Panc1 (cell line): ENCODE measurements around the gene PAPPA. TPM values are rescaled to one million over a fixed set of nuclear protein-coding genes. Genes with fewer than 3 reads are reported as not detected.

Experiments
- ATAC-seq: fragments of 200-7000 bp; cut with Tn5 transposase; 2 replicates; pipeline ENCODE4 v1.9.1; 2020; ENCODE audit warnings: mild to moderate bottlenecking, moderate library complexity
- BruUV-seq: library from RNA; stranded (reverse); fragments of 400-500 nt; replicated peaks from 2 replicates; lab custom pipeline; 2021; lab: Mats Ljungman, UMichigan
- CTCF ChIA-PET: fragments of 300-600 bp; sonication (Branson Sonifier 250); formaldehyde crosslinking; loops from one replicate; lab custom pipeline; 2022; ENCODE audit warnings: antibody characterized with exemption; lab: Charles Lee
- POLR2A ChIA-PET: fragments of 300-600 bp; sonication (Branson Sonifier 250); formaldehyde crosslinking; loops from one replicate; lab custom pipeline; 2022; ENCODE audit warnings: antibody characterized with exemption; lab: Charles Lee
- DNase-seq: peaks from one replicate; pipeline ENCODE4 v3.0.0-alpha.2; 2010; ENCODE audit warnings: low read depth, low spot score
- H3K27ac ChIP-seq: 2 replicates; pipeline ENCODE4 v1.5.1; 2011; ENCODE audit warnings: mild to moderate bottlenecking, low read length, inconsistent platforms
- H3K27me3 ChIP-seq: fragments of 200-500 bp; sonication (Bioruptor generic); 2 replicates; pipeline ENCODE4 v1.6.0; 2014; ENCODE audit warnings: low read length, inconsistent platforms; ENCODE audit not compliant: control insufficient read depth, insufficient read depth
- H3K36me3 ChIP-seq: fragments of 200-500 bp; sonication (Bioruptor generic); 2 replicates; pipeline ENCODE4 v1.5.1; 2014; ENCODE audit warnings: inconsistent platforms, mild to moderate bottlenecking, low read length, moderate library complexity; ENCODE audit not compliant: control insufficient read depth, insufficient read depth
- H3K4me1 ChIP-seq: 2 replicates; pipeline ENCODE4 v1.5.1; 2011; ENCODE audit warnings: inconsistent platforms, mild to moderate bottlenecking, low read length, moderate library complexity; ENCODE audit not compliant: control insufficient read depth, insufficient read depth
- H3K4me3 ChIP-seq, 2 experiments: 2 replicates each; pipeline ENCODE4 v1.5.1; 2011 to 2012; ENCODE audit warnings: low read depth in 2 of 2, low read length in 2 of 2, mild to moderate bottlenecking in 2 of 2, inconsistent platforms in 1 of 2, moderate library complexity in 1 of 2
- H3K9me3 ChIP-seq: fragments of 200-500 bp; sonication (Bioruptor generic); 2 replicates; pipeline ENCODE4 v1.5.1; 2014; ENCODE audit warnings: low read depth, mild to moderate bottlenecking, inconsistent platforms, low read length, moderate library complexity; ENCODE audit not compliant: control insufficient read depth, insufficient read depth
- POLR2AphosphoS5 ChIP-seq: IDR thresholded peaks from 2 replicates; pipeline ENCODE4 v1.6.1; 2012; ENCODE audit warnings: mild to moderate bottlenecking, low read depth, low read length, moderate library complexity
- SIN3A ChIP-seq: IDR thresholded peaks from 2 replicates; pipeline ENCODE4 v1.6.1; 2012; ENCODE audit warnings: low read depth, mild to moderate bottlenecking, low read length, moderate library complexity, borderline replicate concordance; ENCODE audit not compliant: insufficient read depth
- TCF7L2 ChIP-seq: IDR thresholded peaks from 2 replicates; pipeline ENCODE4 v1.6.1; 2011; ENCODE audit warnings: mild to moderate bottlenecking, low read depth, low read length, inconsistent platforms
- in situ Hi-C: cut with HindIII; loops from 2 replicates; pipeline ENCODE4 v1.10.0; 2016; ENCODE audit warnings: low sequenced_read_pairs, low pct_unique_long_range_greater_than_20kb
- intact Hi-C: fragments of 100-400 bp; cut with micrococcal nuclease; formaldehyde crosslinking; loops from one replicate; pipeline ENCODE4 v1.10.0; 2022; ENCODE audit not compliant: unreplicated experiment
- total RNA-seq: library from RNA; stranded (reverse); gene quantifications from one replicate; pipeline ENCODE4 v1.2.1, GENCODE V29; 2021; ENCODE audit not compliant: unreplicated experiment
- TF ChIP-seq, protein P1 (sequence below): fragments of 450-650 bp; IDR thresholded peaks from 2 replicates; pipeline ENCODE4 v1.5.1; 2017; ENCODE audit warnings: mild to moderate bottlenecking
- TF ChIP-seq, protein P2 (sequence below), 2 experiments: IDR thresholded peaks; 2 replicates each; pipeline ENCODE4 v1.6.1; 2011 to 2012; ENCODE audit warnings: low read depth in 2 of 2, control low read depth in 1 of 2, low read length in 1 of 2, mild to moderate bottlenecking in 1 of 2, moderate library complexity in 1 of 2; ENCODE audit not compliant: insufficient read depth in 1 of 2

PAPPA gene
- total RNA-seq, 1 experiment from 2014 or later, result 1.2 TPM

DNA sequence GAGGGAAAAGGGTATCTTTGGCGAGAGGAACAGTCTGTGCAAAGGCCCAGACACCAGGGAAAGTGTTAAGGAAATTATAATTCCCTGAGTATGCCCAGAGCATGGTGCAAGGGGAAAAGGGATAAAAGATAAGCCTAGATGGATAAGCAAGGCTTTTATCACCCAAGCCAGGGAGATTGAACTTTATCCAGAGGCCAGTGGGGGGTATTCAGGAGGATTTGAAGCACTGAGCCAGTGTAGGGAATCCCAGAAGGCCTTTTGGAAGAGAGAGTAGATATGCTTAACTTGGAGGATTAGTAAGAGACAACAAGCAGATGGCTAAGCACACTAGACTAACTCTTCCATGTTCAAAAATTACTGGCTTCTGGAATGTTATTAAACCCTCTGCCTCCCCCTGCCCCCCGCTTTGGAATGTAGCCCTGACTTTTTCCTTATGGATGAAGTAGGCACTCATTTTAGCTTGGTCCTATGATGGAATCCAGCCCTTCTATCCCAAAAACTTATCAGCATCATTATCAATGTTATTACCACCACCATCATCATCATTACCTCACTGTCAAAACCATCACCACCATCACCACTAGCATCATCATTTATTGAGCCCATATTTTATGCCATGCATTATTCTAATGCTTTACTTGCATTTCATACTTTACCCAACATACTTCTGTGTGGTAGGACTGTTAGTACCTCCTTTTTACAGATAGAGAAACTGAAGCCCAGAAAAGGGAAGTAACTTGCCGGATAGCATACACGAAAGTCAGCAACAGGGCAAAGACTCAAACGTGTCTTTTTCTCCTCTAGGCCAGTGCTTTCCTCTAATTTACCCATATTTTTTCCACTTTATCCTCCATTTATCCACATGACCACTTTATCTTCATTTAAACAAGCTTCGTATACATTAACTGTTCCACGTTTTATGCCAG lies 237.0 kb downstream of the PAPPA start:
- Histone ChIP-seq H3K4me3 (no peak overlapping the region), H3K4me1 (no peaks in the 10 kb centered on the region), H3K36me3 (no peaks in the 10 kb centered on the region), H3K9me3 (no peaks in the 10 kb centered on the region), H3K27ac (no peak overlapping the region), H3K27me3 (no peaks in the 10 kb centered on the region)
- in situ Hi-C loops (no loop called here), intact Hi-C loops (no loop called here)
- ATAC-seq, result no peak
- POLR2A ChIA-PET, result no interaction called here
- BruUV-seq, result no TSS peak
- CTCF ChIA-PET, result no interaction called here
- TF ChIP-seq TCF7L2 (no peak), SIN3A (no peak), POLR2AphosphoS5 (no peak)
- TF ChIP-seq, protein P1, sequence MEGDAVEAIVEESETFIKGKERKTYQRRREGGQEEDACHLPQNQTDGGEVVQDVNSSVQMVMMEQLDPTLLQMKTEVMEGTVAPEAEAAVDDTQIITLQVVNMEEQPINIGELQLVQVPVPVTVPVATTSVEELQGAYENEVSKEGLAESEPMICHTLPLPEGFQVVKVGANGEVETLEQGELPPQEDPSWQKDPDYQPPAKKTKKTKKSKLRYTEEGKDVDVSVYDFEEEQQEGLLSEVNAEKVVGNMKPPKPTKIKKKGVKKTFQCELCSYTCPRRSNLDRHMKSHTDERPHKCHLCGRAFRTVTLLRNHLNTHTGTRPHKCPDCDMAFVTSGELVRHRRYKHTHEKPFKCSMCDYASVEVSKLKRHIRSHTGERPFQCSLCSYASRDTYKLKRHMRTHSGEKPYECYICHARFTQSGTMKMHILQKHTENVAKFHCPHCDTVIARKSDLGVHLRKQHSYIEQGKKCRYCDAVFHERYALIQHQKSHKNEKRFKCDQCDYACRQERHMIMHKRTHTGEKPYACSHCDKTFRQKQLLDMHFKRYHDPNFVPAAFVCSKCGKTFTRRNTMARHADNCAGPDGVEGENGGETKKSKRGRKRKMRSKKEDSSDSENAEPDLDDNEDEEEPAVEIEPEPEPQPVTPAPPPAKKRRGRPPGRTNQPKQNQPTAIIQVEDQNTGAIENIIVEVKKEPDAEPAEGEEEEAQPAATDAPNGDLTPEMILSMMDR, result no peak
- TF ChIP-seq, protein P2, sequence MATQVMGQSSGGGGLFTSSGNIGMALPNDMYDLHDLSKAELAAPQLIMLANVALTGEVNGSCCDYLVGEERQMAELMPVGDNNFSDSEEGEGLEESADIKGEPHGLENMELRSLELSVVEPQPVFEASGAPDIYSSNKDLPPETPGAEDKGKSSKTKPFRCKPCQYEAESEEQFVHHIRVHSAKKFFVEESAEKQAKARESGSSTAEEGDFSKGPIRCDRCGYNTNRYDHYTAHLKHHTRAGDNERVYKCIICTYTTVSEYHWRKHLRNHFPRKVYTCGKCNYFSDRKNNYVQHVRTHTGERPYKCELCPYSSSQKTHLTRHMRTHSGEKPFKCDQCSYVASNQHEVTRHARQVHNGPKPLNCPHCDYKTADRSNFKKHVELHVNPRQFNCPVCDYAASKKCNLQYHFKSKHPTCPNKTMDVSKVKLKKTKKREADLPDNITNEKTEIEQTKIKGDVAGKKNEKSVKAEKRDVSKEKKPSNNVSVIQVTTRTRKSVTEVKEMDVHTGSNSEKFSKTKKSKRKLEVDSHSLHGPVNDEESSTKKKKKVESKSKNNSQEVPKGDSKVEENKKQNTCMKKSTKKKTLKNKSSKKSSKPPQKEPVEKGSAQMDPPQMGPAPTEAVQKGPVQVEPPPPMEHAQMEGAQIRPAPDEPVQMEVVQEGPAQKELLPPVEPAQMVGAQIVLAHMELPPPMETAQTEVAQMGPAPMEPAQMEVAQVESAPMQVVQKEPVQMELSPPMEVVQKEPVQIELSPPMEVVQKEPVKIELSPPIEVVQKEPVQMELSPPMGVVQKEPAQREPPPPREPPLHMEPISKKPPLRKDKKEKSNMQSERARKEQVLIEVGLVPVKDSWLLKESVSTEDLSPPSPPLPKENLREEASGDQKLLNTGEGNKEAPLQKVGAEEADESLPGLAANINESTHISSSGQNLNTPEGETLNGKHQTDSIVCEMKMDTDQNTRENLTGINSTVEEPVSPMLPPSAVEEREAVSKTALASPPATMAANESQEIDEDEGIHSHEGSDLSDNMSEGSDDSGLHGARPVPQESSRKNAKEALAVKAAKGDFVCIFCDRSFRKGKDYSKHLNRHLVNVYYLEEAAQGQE (IDR thresholded peaks at IDR 0.05; ENCODE audit: insufficient read depth in 1 of 2, low read depth in 2 of 2, low read length in 1 of 2), result no peak
- no peak for DNase-seq

DNA sequence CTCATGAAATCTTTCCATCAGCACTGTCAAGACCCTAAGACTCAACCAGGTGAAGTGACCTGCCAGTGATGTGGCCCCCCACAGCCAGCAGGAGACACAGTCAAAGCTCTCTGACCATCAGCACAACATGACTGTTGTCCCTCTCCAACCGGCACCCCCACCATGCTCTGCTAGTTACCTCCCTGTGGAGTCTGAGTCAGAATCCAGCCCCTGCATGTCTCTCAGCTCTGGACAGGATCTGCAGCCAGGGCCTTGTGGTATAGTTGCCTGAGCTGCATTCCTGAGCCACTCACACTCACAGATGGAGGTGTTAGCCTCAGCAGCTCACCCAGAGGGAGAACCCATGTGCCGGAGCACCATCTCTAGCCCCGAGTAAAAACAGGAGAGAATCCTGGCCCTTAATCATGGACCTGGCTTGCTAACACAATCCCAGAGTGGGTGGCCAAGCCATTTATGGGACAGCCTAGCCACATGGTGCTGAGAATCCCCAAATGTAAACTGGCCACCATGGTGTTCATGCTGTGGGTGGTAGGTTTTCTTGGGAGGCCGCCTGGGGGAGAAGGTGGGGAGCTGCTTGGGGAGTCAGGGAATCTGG lies 237.8 kb downstream of the PAPPA start:
- in situ Hi-C loops (no loop called here), intact Hi-C loops (no loop called here)
- ChIA-PET POLR2A (no interaction called here), CTCF (no interaction called here)
- no peaks in the 10 kb centered on the region for H3K4me1 ChIP-seq
- BruUV-seq, result no TSS peak
- TF ChIP-seq, protein P2 (IDR thresholded peaks at IDR 0.05; ENCODE audit: insufficient read depth in 1 of 2, low read depth in 2 of 2, low read length in 1 of 2), result no peak
- no peak for TF ChIP-seq TCF7L2
- H3K36me3 ChIP-seq, result no peaks in the 10 kb centered on the region
- H3K4me3 ChIP-seq, result no peak overlapping the region
- ATAC-seq (no peak), DNase-seq (no peak)
- H3K27ac ChIP-seq, result no peak overlapping the region
- H3K27me3 ChIP-seq, result no peaks in the 10 kb centered on the region
- H3K9me3 ChIP-seq, result no peaks in the 10 kb centered on the region
